ENCODE measurements around the gene IKZF5. TPM values are rescaled to one million over a fixed set of nuclear protein-coding genes. Genes with fewer than 3 reads are reported as not detected.

The IKZF5 gene
- total RNA-seq, 1 donor from 2014 or later, result 1.0 TPM

DNA sequence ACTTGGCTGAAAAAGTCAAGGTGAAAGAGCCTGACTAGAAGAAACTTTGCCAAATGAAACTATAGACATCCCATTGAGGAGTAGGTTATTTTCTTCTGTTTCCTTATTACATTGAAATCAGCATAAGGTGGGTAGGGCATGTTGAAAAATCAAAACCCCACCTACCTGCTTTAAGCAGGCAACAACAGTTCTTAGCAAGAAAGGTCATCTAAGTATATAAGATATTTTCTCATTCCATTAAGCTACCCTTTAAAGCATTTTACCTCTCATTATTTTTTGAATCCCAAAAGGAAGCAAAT lies 31.0 kb upstream of the IKZF5 start:
- no peak for TF ChIP-seq CTCF (conservative IDR thresholded peaks at IDR 0.05; ENCODE audit: low read depth, low read length)

GRCh38 chr10:123038782-123039631 lies 30.4 kb upstream of the IKZF5 start:
- TF ChIP-seq CTCF (conservative IDR thresholded peaks at IDR 0.05; ENCODE audit: low read depth, low read length), result no peak
- no peak for DNase-seq (ENCODE audit: low read depth)
- no peak overlapping the region for H3K4me3 ChIP-seq (ENCODE audit: low read depth, low read length)

More for the DNA sequence above, 31.0 kb upstream of the IKZF5 start:
- no peak overlapping the region for H3K4me3 ChIP-seq (ENCODE audit: low read depth, low read length)
- DNase-seq (ENCODE audit: low read depth), result no peak

DNA sequence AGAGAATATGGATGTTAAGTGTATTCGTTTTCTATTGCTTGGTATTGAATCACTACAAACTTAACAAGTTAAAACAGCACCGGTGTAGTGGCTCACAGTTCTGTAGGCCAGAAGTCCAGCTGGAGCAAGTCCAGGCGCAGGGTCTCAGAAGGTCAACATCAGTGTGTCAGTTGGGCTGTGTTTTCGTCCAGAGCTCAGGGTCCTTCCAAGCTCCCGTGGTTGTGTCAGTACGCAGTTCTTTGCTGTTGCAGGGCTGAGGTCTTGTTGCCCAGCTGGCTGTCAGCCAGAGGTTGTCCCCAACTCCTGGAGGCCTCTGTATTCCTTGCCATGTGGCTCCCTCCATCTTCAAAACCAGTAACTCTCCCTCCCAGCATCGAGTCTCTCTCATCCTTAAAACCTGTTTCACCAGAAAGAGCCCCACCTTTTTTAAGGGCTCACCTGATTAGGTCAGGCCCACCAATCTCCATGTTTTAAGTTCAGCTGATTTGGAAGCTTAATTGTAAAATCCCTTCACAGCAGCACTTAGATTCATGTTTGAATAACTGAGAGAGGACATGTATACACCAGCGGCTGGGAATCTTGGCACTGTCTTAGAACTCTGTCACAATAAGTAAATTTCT lies 27.0 kb upstream of the IKZF5 start:
- DNase-seq (ENCODE audit: low read depth), result no peak
- H3K4me3 ChIP-seq (ENCODE audit: low read depth, low read length), result no peak overlapping the region
- TF ChIP-seq CTCF (conservative IDR thresholded peaks at IDR 0.05; ENCODE audit: low read depth, low read length), result no peak

DNA sequence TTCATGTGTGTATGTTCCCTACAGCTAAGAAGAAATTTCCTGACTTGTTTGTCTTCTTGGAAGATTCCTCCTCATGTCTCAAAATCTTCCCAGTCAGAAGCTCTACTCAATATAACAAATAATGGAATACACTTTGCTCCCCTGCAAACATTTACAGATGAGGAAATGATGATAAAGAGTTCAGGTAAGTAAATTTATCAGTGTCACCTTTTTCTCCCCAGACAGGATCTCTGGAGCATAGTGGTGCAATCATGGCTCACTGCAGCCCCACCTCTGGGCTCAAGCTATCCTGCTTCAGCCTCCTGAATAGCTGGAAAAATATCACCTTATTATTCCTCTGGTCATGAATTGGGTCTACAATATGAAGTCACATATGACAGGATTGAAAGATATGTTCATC lies 25.7 kb upstream of the IKZF5 start:
- TF ChIP-seq CTCF (conservative IDR thresholded peaks at IDR 0.05; ENCODE audit: low read depth, low read length), result no peak
- DNase-seq (ENCODE audit: low read depth), result no peak

DNA sequence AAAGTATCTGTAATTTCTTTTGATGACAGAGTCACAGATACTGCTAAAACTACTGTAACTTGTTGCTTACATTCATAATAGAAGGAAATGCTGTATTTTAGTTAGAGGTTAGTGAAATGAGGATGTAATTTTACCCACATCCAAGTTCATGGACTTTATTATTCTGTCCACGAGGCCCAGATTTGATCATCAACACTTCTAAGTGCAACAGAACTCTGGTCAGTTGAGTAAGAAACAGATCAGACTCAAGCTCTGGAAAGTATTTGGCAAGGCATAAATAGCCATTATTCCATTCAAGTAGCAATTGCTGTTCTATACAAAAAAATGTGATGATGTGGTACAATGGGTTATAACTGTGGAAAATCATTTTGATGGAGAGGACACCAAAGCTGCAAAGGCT lies 22.5 kb upstream of the IKZF5 start:
- no peak overlapping the region for H3K4me3 ChIP-seq (ENCODE audit: low read depth, low read length)
- TF ChIP-seq CTCF (conservative IDR thresholded peaks at IDR 0.05; ENCODE audit: low read depth, low read length), result no peak
- no peak for DNase-seq (ENCODE audit: low read depth)

More for the DNA sequence above, 25.7 kb upstream of the IKZF5 start:
- H3K4me3 ChIP-seq (ENCODE audit: low read depth, low read length), result no peak overlapping the region

DNA sequence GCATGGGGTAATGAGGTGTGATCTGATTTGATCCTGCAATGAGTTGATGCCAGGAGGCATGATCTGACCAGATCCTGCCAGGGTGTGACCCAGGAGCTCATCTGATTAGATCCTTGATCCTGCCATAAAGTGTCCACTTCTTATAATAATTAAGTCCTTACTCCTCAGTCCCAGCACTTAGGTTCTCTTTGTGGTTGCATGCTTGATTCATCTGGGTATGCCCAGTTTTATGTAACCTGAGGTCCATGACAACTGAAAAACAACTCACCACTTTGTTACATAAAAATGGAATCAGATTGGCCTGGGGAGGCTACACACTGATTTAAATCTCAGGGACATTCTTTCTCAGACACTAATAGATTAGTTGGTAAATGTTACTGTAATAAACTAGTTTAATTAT lies 19.3 kb upstream of the IKZF5 start:
- TF ChIP-seq CTCF (conservative IDR thresholded peaks at IDR 0.05; ENCODE audit: low read depth, low read length), result no peak
- no peak overlapping the region for H3K4me3 ChIP-seq (ENCODE audit: low read depth, low read length)
- peak; percentile 91 for DNase-seq (ENCODE audit: low read depth)

- no peak overlapping the region for H3K4me3 ChIP-seq (ENCODE audit: low read depth, low read length)
- DNase-seq (ENCODE audit: low read depth), result no peak
- TF ChIP-seq CTCF (conservative IDR thresholded peaks at IDR 0.05; ENCODE audit: low read depth, low read length), result no peak
Measured at GRCh38 chr10:123026302-123026701, 17.7 kb upstream of the IKZF5 start.

Data from epithelial cell of proximal tubule (primary cell).